ENCODE data around the gene FBXL19. TPM values are rescaled to one million over a fixed set of nuclear protein-coding genes. Genes with fewer than 3 reads are reported as not detected.
A peak's percentile ranks its signal among the peaks of the same experiment; 100 is the strongest.

The FBXL19 gene
- total RNA-seq, 2 experiments from 2014 or later, result 16.1 to 34.8 TPM

GRCh38 chr16:30958175-30959079 is 35.1 kb downstream of the FBXL19 start:
- BruUV-seq (replicated peaks), result no TSS peak

DNA sequence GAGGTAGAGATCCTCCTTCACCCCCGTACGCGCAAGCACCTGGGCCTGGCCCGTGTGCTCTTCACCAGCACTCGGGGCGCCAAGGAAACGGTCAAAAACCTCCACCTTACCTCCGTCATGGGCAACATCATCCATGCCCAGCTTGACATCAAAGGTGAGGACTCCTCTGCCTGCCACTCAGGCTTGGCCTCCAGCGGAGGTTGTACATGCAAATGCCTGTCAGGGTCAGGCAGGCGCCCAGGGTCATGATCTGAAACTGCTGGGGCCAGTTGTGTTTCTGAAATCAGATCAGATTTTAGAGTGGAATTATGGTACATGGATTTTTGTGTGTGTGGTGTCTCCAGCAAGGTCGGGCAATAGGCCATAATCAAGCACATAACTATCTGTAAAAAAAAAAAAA is 38.0 kb downstream of the FBXL19 start:
- H3K36me3 ChIP-seq (ENCODE audit: insufficient read depth, low read length), result peaks cover 77% of the 10 kb centered on the region
- intact Hi-C loops (cut with micrococcal nuclease; ENCODE audit: unreplicated experiment), result no loop called here
- peaks cover 25% of the 10 kb centered on the region for H3K79me2 ChIP-seq (ENCODE audit: insufficient read depth, low read depth, low read length)
- no peak overlapping the region for H2AFZ ChIP-seq (ENCODE audit: low read length)
- BruUV-seq (replicated peaks), result no TSS peak
- H3K27ac ChIP-seq (ENCODE audit: low read depth, low read length, poor library complexity, severe bottlenecking), result no peak overlapping the region
- CTCF ChIA-PET (ENCODE audit: unreplicated experiment), result no interaction called here
- H3K4me3 ChIP-seq (ENCODE audit: low read depth, low read length, poor library complexity, severe bottlenecking), result no peak overlapping the region
- H3K4me2 ChIP-seq (ENCODE audit: low read length), result no peak overlapping the region
- DNase-seq (ENCODE audit: low spot score), result no peak
- H3K9me3 ChIP-seq (ENCODE audit: low read length), result no peaks in the 10 kb centered on the region
- TF ChIP-seq EZH2phosphoT487 (IDR thresholded peaks at IDR 0.05; ENCODE audit: borderline replicate concordance, low read depth, low read length), result no peak
- TF ChIP-seq, protein P1, sequence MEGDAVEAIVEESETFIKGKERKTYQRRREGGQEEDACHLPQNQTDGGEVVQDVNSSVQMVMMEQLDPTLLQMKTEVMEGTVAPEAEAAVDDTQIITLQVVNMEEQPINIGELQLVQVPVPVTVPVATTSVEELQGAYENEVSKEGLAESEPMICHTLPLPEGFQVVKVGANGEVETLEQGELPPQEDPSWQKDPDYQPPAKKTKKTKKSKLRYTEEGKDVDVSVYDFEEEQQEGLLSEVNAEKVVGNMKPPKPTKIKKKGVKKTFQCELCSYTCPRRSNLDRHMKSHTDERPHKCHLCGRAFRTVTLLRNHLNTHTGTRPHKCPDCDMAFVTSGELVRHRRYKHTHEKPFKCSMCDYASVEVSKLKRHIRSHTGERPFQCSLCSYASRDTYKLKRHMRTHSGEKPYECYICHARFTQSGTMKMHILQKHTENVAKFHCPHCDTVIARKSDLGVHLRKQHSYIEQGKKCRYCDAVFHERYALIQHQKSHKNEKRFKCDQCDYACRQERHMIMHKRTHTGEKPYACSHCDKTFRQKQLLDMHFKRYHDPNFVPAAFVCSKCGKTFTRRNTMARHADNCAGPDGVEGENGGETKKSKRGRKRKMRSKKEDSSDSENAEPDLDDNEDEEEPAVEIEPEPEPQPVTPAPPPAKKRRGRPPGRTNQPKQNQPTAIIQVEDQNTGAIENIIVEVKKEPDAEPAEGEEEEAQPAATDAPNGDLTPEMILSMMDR (conservative IDR thresholded peaks at IDR 0.05; ENCODE audit: low read length), result no peak
- peaks cover 11% of the 10 kb centered on the region for H4K20me1 ChIP-seq (ENCODE audit: insufficient read depth, low read length)
- POLR2A ChIA-PET, result interaction anchor here (0.6 kb wide), 1 partner anchor 267 kb away, joined by 3 read pairs; no protein-coding TSS in a partner anchor
- no peaks in the 10 kb centered on the region for H3K9me2 ChIP-seq (ENCODE audit: insufficient read depth, low read length)
- H3K4me1 ChIP-seq (ENCODE audit: insufficient read depth, low read length, poor library complexity, severe bottlenecking), result peaks cover 16% of the 10 kb centered on the region

More at GRCh38 chr16:30958175-30959079, 35.1 kb downstream of the FBXL19 start:
- Histone ChIP-seq H3K9me3 (ENCODE audit: low read length) (no peaks in the 10 kb centered on the region), H3K79me2 (ENCODE audit: insufficient read depth, low read depth, low read length) (peaks cover 27% of the 10 kb centered on the region), H3K9me2 (ENCODE audit: insufficient read depth, low read length) (no peaks in the 10 kb centered on the region), H3K36me3 (ENCODE audit: insufficient read depth, low read length) (peaks cover 49% of the 10 kb centered on the region), H4K20me1 (ENCODE audit: insufficient read depth, low read length) (peaks cover 11% of the 10 kb centered on the region), H3K4me1 (ENCODE audit: insufficient read depth, low read length, poor library complexity, severe bottlenecking) (peaks cover 33% of the 10 kb centered on the region), H2AFZ (ENCODE audit: low read length) (no peak overlapping the region), H3K4me3 (ENCODE audit: low read depth, low read length, poor library complexity, severe bottlenecking) (peak overlapping the region; percentile 75), H3K27ac (ENCODE audit: low read depth, low read length, poor library complexity, severe bottlenecking) (peak overlapping the region; percentile 90), H3K4me2 (ENCODE audit: low read length) (peak overlapping the region; percentile 94)
- ChIA-PET POLR2A (interaction anchor here (0.5 kb wide), 1 partner anchor 133 kb away, joined by 3 read pairs; no protein-coding TSS in a partner anchor), CTCF (ENCODE audit: unreplicated experiment) (interaction anchor here (0.6 kb wide), 1 partner anchor 33 kb away, joined by 3 read pairs; no protein-coding TSS in a partner anchor)
- TF ChIP-seq EZH2phosphoT487 (IDR thresholded peaks at IDR 0.05; ENCODE audit: borderline replicate concordance, low read depth, low read length), result no peak
- TF ChIP-seq, protein P1 (conservative IDR thresholded peaks at IDR 0.05; ENCODE audit: low read length), result no peak
- peak; percentile 73 for DNase-seq (ENCODE audit: low spot score)
- intact Hi-C loops (cut with micrococcal nuclease; ENCODE audit: unreplicated experiment), result loop anchor here (5.0 kb wide), 1 partner anchor 114 kb away; the partner anchor contains the start of genes ZNF646 and ZNF668

Data from OCI-LY7 (cell line).